Measurements from ENCODE around the gene SFRP4. TPM values are rescaled to one million over a fixed set of nuclear protein-coding genes. Genes with fewer than 3 reads are reported as not detected.

SFRP4 gene
- total RNA-seq, 1 experiment from 2014 or later: 0.24 TPM

DNA sequence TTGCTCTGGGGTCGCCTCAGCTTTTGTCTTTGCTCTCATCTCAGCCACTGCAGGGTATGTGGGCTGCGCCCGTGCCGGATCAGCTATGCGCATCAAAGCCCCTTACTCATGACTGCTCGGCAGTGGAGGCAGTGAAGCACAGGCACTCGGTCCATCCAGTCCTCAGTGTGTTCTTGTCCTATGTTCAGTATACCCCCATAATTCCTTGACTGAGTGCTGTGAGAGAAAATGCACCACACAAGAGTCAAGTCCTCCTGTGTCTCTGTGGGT lies 31.3 kb upstream of the SFRP4 start:
- Mint-ChIP-seq H3K27ac (no peak overlapping the region), H3K4me1 (peaks cover 9% of the 10 kb centered on the region), H3K27me3 (ENCODE audit: low read depth) (no peaks in the 10 kb centered on the region), H3K36me3 (no peaks in the 10 kb centered on the region), H3K9me3 (peaks cover 4% of the 10 kb centered on the region), H3K4me3 (no peak overlapping the region)
- DNase-seq (ENCODE audit: low spot score) (no peak), ATAC-seq (no peak)
- CTCF ChIA-PET: interaction anchor here (1.1 to 2.0 kb wide), 3 partner anchors 30 to 268 kb away, joined by 3 to 8 read pairs (median 4); partner anchors contain the start of gene SFRP4
- TF ChIP-seq, protein P1, sequence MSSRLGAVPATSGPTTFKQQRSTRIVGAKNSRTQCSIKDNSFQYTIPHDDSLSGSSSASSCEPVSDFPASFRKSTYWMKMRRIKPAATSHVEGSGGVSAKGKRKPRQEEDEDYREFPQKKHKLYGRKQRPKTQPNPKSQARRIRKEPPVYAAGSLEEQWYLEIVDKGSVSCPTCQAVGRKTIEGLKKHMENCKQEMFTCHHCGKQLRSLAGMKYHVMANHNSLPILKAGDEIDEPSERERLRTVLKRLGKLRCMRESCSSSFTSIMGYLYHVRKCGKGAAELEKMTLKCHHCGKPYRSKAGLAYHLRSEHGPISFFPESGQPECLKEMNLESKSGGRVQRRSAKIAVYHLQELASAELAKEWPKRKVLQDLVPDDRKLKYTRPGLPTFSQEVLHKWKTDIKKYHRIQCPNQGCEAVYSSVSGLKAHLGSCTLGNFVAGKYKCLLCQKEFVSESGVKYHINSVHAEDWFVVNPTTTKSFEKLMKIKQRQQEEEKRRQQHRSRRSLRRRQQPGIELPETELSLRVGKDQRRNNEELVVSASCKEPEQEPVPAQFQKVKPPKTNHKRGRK (CRISPR knock-in tag; IDR thresholded peaks at IDR 0.05; ENCODE audit: borderline replicate concordance): no peak
- TF ChIP-seq RELA (CRISPR knock-in tag; IDR thresholded peaks at IDR 0.05; ENCODE audit: borderline replicate concordance) (no peak), MYBL2 (CRISPR knock-in tag; IDR thresholded peaks at IDR 0.05) (no peak), OVOL2 (CRISPR knock-in tag; IDR thresholded peaks at IDR 0.05; ENCODE audit: borderline replicate concordance) (no peak), ZNF263 (CRISPR knock-in tag; IDR thresholded peaks at IDR 0.05; ENCODE audit: low read depth) (no peak), GABPB1 (CRISPR knock-in tag; IDR thresholded peaks at IDR 0.05) (no peak), JAZF1 (CRISPR knock-in tag; IDR thresholded peaks at IDR 0.05) (no peak), MXD4 (CRISPR knock-in tag; IDR thresholded peaks at IDR 0.05; ENCODE audit: borderline replicate concordance) (no peak), TEAD4 (CRISPR knock-in tag; IDR thresholded peaks at IDR 0.05) (no peak), ESRRA (CRISPR knock-in tag; IDR thresholded peaks at IDR 0.05; ENCODE audit: borderline replicate concordance) (no peak), RORB (CRISPR knock-in tag; IDR thresholded peaks at IDR 0.05) (no peak), GTF2I (CRISPR knock-in tag; conservative IDR thresholded peaks at IDR 0.05) (no peak)
- TF ChIP-seq, protein P2, sequence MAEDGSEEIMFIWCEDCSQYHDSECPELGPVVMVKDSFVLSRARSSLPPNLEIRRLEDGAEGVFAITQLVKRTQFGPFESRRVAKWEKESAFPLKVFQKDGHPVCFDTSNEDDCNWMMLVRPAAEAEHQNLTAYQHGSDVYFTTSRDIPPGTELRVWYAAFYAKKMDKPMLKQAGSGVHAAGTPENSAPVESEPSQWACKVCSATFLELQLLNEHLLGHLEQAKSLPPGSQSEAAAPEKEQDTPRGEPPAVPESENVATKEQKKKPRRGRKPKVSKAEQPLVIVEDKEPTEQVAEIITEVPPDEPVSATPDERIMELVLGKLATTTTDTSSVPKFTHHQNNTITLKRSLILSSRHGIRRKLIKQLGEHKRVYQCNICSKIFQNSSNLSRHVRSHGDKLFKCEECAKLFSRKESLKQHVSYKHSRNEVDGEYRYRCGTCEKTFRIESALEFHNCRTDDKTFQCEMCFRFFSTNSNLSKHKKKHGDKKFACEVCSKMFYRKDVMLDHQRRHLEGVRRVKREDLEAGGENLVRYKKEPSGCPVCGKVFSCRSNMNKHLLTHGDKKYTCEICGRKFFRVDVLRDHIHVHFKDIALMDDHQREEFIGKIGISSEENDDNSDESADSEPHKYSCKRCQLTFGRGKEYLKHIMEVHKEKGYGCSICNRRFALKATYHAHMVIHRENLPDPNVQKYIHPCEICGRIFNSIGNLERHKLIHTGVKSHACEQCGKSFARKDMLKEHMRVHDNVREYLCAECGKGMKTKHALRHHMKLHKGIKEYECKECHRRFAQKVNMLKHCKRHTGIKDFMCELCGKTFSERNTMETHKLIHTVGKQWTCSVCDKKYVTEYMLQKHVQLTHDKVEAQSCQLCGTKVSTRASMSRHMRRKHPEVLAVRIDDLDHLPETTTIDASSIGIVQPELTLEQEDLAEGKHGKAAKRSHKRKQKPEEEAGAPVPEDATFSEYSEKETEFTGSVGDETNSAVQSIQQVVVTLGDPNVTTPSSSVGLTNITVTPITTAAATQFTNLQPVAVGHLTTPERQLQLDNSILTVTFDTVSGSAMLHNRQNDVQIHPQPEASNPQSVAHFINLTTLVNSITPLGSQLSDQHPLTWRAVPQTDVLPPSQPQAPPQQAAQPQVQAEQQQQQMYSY (CRISPR knock-in tag; IDR thresholded peaks at IDR 0.05): no peak
- TF ChIP-seq, protein P3, sequence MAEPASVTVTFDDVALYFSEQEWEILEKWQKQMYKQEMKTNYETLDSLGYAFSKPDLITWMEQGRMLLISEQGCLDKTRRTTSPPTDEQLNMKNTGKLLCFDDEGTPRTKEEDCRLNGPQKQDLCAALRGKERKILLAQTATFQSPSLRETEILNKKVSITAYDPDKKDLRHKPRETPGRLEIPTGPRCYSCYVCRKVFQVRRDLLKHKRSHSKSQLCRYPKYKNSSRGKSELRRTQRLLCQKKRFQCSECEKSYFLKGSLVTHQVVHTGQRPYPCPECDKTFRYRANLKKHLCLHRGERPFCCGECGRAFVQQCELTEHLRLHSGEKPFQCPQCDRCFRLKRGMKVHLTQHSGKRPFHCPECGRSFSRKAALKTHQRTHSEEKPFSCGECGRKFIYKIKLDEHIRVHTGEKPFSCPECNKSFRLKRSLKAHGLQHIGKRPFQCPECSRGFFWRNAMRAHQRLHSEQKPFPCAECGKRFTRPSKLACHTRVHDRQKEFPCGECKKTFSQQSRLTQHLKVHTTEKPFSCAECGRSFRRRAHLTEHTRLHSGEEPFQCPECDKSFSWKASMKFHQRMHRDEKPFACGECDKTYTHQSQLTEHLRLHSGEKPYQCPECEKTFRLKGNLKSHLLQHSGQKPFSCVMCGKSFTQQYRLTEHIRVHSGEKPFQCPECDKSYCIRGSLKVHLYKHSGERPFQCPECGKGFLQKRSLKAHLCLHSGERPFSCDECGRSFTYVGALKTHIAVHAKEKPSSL (CRISPR knock-in tag; conservative IDR thresholded peaks at IDR 0.05): no peak
- TF ChIP-seq, protein P4, sequence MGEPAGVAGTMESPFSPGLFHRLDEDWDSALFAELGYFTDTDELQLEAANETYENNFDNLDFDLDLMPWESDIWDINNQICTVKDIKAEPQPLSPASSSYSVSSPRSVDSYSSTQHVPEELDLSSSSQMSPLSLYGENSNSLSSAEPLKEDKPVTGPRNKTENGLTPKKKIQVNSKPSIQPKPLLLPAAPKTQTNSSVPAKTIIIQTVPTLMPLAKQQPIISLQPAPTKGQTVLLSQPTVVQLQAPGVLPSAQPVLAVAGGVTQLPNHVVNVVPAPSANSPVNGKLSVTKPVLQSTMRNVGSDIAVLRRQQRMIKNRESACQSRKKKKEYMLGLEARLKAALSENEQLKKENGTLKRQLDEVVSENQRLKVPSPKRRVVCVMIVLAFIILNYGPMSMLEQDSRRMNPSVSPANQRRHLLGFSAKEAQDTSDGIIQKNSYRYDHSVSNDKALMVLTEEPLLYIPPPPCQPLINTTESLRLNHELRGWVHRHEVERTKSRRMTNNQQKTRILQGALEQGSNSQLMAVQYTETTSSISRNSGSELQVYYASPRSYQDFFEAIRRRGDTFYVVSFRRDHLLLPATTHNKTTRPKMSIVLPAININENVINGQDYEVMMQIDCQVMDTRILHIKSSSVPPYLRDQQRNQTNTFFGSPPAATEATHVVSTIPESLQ (CRISPR knock-in tag; IDR thresholded peaks at IDR 0.05): no peak
- TF ChIP-seq, protein P5, sequence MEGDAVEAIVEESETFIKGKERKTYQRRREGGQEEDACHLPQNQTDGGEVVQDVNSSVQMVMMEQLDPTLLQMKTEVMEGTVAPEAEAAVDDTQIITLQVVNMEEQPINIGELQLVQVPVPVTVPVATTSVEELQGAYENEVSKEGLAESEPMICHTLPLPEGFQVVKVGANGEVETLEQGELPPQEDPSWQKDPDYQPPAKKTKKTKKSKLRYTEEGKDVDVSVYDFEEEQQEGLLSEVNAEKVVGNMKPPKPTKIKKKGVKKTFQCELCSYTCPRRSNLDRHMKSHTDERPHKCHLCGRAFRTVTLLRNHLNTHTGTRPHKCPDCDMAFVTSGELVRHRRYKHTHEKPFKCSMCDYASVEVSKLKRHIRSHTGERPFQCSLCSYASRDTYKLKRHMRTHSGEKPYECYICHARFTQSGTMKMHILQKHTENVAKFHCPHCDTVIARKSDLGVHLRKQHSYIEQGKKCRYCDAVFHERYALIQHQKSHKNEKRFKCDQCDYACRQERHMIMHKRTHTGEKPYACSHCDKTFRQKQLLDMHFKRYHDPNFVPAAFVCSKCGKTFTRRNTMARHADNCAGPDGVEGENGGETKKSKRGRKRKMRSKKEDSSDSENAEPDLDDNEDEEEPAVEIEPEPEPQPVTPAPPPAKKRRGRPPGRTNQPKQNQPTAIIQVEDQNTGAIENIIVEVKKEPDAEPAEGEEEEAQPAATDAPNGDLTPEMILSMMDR (IDR thresholded peaks at IDR 0.05): no peak
- POLR2A ChIA-PET: no interaction called here

Data from WTC11 (cell line).